Small intestine (tissue), 7 donors: Measurements from ENCODE around the gene LIG1. TPM values are rescaled to one million over a fixed set of nuclear protein-coding genes. Genes with fewer than 3 reads are reported as not detected.
A peak's percentile ranks its signal among the peaks of the same experiment; 100 is the strongest.

Source experiments
- DNase-seq, 2 donors: peaks; one replicate each; pipeline versions ENCODE4 v3.0.0 to v3.0.0-alpha.2; 2013
- FAIRE-seq: peaks from 2 replicates; lab custom pipeline; 2012; peaks lifted over from hg19 to GRCh38; lab: Jason Lieb, UNC
- H3K27ac ChIP-seq, 3 donors: one replicate each; pipeline ENCODE4 v1.5.1; 2013; ENCODE audit warnings: low read length in 2 of 3, mild to moderate bottlenecking in 2 of 3, control low read depth in 1 of 3, inconsistent platforms in 1 of 3, low read depth in 1 of 3, moderate library complexity in 1 of 3
- H3K27me3 ChIP-seq, 3 donors: one replicate each; pipeline ENCODE4 v1.6.1; 2013; ENCODE audit warnings: low read length in 3 of 3, inconsistent platforms in 1 of 3; ENCODE audit not compliant: control insufficient read depth in 3 of 3, insufficient read depth in 3 of 3
- H3K36me3 ChIP-seq, 3 donors: one replicate each; pipeline ENCODE4 v1.6.1; 2013; ENCODE audit warnings: low read length in 3 of 3, inconsistent platforms in 1 of 3, low read depth in 1 of 3, mild to moderate bottlenecking in 1 of 3, moderate library complexity in 1 of 3; ENCODE audit not compliant: control insufficient read depth in 3 of 3, insufficient read depth in 2 of 3
- H3K4me1 ChIP-seq, 3 donors: one replicate each; pipeline ENCODE4 v1.6.1; 2013; ENCODE audit warnings: low read length in 2 of 3, inconsistent platforms in 1 of 3, low read depth in 1 of 3, mild to moderate bottlenecking in 1 of 3, moderate library complexity in 1 of 3; ENCODE audit not compliant: control insufficient read depth in 3 of 3, insufficient read depth in 2 of 3
- H3K4me3 ChIP-seq, 3 donors: one replicate each; pipeline ENCODE4 v1.5.1; 2013; ENCODE audit warnings: low read length in 3 of 3, control low read depth in 1 of 3, inconsistent platforms in 1 of 3, low read depth in 1 of 3, mild to moderate bottlenecking in 1 of 3, moderate library complexity in 1 of 3
- H3K9me3 ChIP-seq, 2 donors: one replicate each; pipeline ENCODE4 v1.6.1; 2013; ENCODE audit warnings: low read depth in 1 of 2, low read length in 1 of 2; ENCODE audit not compliant: control insufficient read depth in 2 of 2, insufficient read depth in 1 of 2
- WGBS, 3 donors: extraction: QIAGEN DNeasy Blood & Tissue Kit; methylation state at CpG; one replicate each; pipeline ENCODE4 v1.1.7; 2013; 5-methylcytosine and 5-hydroxymethylcytosine counted together
- polyA plus RNA-seq, 4 donors: library from polyadenylated mRNA; stranded (reverse) in 3 of 4; unstranded in 1 of 4; fragments of 200-250 nt in 3 of 4; fragments of 120-200 nt in 1 of 4; gene quantifications; one replicate each; pipeline versions ENCODE4 v1.2.1 to v1.2.3, GENCODE V29; 2013
- donor health status: healthy with polysubstance abuse.
- donor health status: control.
- donor health status: control.
- donor health status: Bipolar disorder and iron deficiency.
- donor health status: healthy.

Gene LIG1
- polyA plus RNA-seq, 4 donors = 27.3 to 44.3 (median 33.3) TPM

GRCh38 chr19:48174445-48175030 lies 4.4 kb upstream of the LIG1 start:
- no peak for FAIRE-seq
- Histone ChIP-seq H3K27ac (no peak overlapping the region), H3K27me3 (no peaks in the 10 kb centered on the region), H3K4me1 (peaks cover 2 to 11% (median 4%) of the 10 kb centered on the region in 3 donors), H3K36me3 (peaks cover 0 to 24% (median 0%) of the 10 kb centered on the region in 3 donors), H3K4me3 (no peak overlapping the region), H3K9me3 (no peaks in the 10 kb centered on the region)
- no peak for DNase-seq
- 80 to 89% (median 83%) methylated on average over 6 of the region's 6 CpGs for WGBS, 3 donors

DNA sequence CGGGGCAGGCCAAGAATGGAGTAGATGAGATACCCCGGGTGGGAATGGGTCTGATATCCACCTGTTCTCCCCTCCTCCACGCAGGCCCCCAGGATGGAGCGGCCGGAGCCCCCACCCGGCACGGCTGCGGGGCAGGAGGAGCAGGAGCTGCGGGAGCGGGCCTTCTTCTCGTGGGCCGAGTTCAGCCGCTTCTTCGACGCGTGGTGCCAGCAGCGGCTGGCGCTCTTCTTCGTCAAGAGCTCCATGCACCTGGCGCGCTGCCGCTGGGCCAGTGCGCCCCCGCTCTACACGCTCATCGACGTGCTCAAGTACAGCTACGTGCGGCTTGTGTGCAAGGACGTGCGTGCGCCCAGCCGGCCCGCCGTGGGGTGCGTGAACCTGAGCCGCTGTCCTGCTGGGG lies 1.6 kb upstream of the LIG1 start:
- Histone ChIP-seq H3K27ac (no peak overlapping the region), H3K9me3 (no peaks in the 10 kb centered on the region), H3K4me1 (peaks cover 2 to 11% (median 4%) of the 10 kb centered on the region in 3 donors), H3K4me3 (no peak overlapping the region), H3K27me3 (no peaks in the 10 kb centered on the region), H3K36me3 (peaks cover 0 to 28% (median 0%) of the 10 kb centered on the region in 3 donors)
- FAIRE-seq (no peak), DNase-seq (no peak)
- WGBS, 3 donors = 87 to 94% (median 94%) methylated on average over 30 to 37 of the region's 37 CpGs

- no peak for DNase-seq
- Histone ChIP-seq H3K9me3 (no peaks in the 10 kb centered on the region), H3K4me1 (peaks cover 2 to 11% (median 4%) of the 10 kb centered on the region in 3 donors), H3K27me3 (no peaks in the 10 kb centered on the region), H3K27ac (peak overlapping the region in 2 of 3 donors; percentile 48 to 99), H3K36me3 (peaks cover 0 to 28% (median 0%) of the 10 kb centered on the region in 3 donors), H3K4me3 (peak overlapping the region; percentile 49 to 93 (median 73))
- 2 to 4% (median 3%) methylated on average over 19 to 21 of the region's 21 CpGs for WGBS, 3 donors
- no peak for FAIRE-seq
These were observed 738 bp upstream of the LIG1 start for GRCh38 chr19:48170817-48171347.

DNA sequence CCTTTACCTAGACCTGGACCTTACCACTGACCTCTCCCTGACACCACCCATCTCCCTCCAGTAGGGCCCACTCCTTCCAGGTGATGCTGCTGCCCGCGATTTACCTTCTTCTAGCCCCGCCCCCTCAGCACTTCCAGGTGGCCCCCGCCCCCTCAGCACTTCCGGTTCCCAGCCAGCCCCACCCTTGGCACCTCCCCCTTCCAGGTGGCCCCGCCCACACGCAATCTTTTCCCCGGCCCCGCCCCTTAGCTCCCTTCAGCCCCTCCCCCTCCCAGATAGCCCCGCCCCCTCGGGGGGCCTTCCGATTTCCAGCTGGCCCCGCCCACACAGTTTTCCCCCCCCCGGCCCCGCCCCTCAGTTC lies 586 bp downstream of the LIG1 start:
- Histone ChIP-seq H3K4me1 (peaks cover 2 to 11% (median 4%) of the 10 kb centered on the region in 3 donors), H3K9me3 (no peaks in the 10 kb centered on the region), H3K36me3 (peaks cover 0 to 23% (median 0%) of the 10 kb centered on the region in 3 donors), H3K4me3 (peak overlapping the region; percentile 49 to 93 (median 73)), H3K27ac (peak overlapping the region; percentile 91 to 99 (median 93)), H3K27me3 (no peaks in the 10 kb centered on the region)
- WGBS, 3 donors = 1 to 5% (median 2%) methylated on average over 9 to 15 of the region's 15 CpGs
- FAIRE-seq (no peak), DNase-seq (peak; percentile 86 to 88)

DNA sequence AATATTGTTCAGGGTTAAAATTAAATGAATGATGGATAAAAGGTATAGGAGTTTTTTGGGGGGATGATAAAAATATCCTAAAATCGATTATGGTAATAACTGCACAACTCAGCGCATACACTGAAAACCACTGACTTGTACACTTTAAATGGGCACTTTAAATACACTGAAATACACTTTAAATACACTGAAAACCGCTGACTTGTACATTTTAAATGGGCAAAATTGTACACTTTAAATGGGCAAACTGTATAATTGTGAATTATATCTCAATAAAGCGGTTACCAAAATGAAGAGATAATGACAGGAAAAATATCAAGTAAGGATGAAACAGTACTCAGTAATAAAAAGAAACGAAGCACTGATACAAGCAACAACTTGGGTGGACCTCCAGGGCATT lies 1.5 kb downstream of the LIG1 start:
- 76 to 92% (median 82%) methylated on average over 5 of the region's 5 CpGs for WGBS, 3 donors
- Histone ChIP-seq H3K27ac (peak overlapping the region in 2 of 3 donors; percentile 37 to 61), H3K36me3 (peaks cover 0 to 21% (median 3%) of the 10 kb centered on the region in 3 donors), H3K4me3 (no peak overlapping the region), H3K4me1 (peaks cover 2 to 11% (median 4%) of the 10 kb centered on the region in 3 donors), H3K27me3 (no peaks in the 10 kb centered on the region), H3K9me3 (no peaks in the 10 kb centered on the region)
- DNase-seq = no peak
- no peak for FAIRE-seq

- H3K27ac ChIP-seq = peak overlapping the region in 1 of 3 donors; percentile 74
- no peaks in the 10 kb centered on the region for H3K4me1 ChIP-seq
- 86 to 89% (median 87%) methylated on average over 12 of the region's 12 CpGs for WGBS, 3 donors
- FAIRE-seq = no peak
- DNase-seq = peak in 1 of 2 donors; percentile 55
- peaks cover 4 to 65% (median 11%) of the 10 kb centered on the region in 3 donors for H3K36me3 ChIP-seq
- H3K4me3 ChIP-seq = no peak overlapping the region
- H3K27me3 ChIP-seq = no peaks in the 10 kb centered on the region
- H3K9me3 ChIP-seq = no peaks in the 10 kb centered on the region
These were observed 11.8 kb downstream of the LIG1 start for GRCh38 chr19:48158210-48158790.

- Histone ChIP-seq H3K27me3 (no peaks in the 10 kb centered on the region), H3K27ac (no peak overlapping the region), H3K36me3 (peaks cover 4 to 61% (median 8%) of the 10 kb centered on the region in 3 donors), H3K4me3 (no peak overlapping the region), H3K9me3 (no peaks in the 10 kb centered on the region), H3K4me1 (no peaks in the 10 kb centered on the region)
- FAIRE-seq = no peak
- no peak for DNase-seq
- 57 to 62% (median 60%) methylated on average over 9 of the region's 9 CpGs for WGBS, 3 donors
These were observed 16.1 kb downstream of the LIG1 start for GRCh38 chr19:48154003-48154402.

DNA sequence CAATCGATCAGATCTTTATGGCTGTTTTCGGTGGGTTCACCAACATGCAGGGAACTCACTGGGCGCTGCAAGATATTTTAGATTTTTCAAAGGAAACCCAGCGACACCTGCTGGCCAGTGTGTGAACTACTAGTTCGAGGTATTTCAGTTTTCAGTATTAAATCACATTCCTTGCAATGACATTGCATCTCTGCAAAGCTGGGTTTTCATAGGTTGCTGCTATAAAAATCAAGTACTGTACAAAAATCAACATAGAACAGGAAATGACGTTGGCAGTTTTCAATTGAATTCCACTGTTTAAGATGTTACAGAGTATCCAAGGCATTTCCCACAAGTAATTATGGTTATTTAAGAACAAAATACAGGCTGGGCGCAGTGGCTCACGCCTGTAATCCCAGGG lies 17.6 kb downstream of the LIG1 start:
- Histone ChIP-seq H3K27ac (no peak overlapping the region), H3K27me3 (no peaks in the 10 kb centered on the region), H3K36me3 (peaks cover 2 to 63% (median 4%) of the 10 kb centered on the region in 3 donors), H3K4me3 (no peak overlapping the region), H3K9me3 (no peaks in the 10 kb centered on the region), H3K4me1 (no peaks in the 10 kb centered on the region)
- DNase-seq (peak; percentile 50 to 59), FAIRE-seq (no peak)
- WGBS, 3 donors = 33 to 36% (median 35%) methylated on average over 8 of the region's 8 CpGs
